HepG2 (cell line): Measurements from ENCODE around the gene CERT1.

Source experiments
- ATF2 ChIP-seq: sonication (generic); formaldehyde crosslinking; IDR thresholded peaks from 2 replicates; pipeline ENCODE4 v1.4.0; 2020; ENCODE audit warnings: missing genetic modification reagents
- CREB1 ChIP-seq, 2 experiments: fragments of 450-650 bp in 1 of 2; IDR thresholded peaks; 2 replicates each; pipeline ENCODE4 v1.6.1; 2016 to 2017; ENCODE audit warnings: control low read depth in 1 of 2, mild to moderate bottlenecking in 1 of 2, missing compliant biosample characterization in 1 of 2, missing genetic modification characterization in 1 of 2
- EZH2 ChIP-seq: conservative IDR thresholded peaks from 2 replicates; pipeline ENCODE4 v1.6.1; 2012; ENCODE audit warnings: mild to moderate bottlenecking, low read depth, low read length, moderate library complexity
- FLYWCH1 ChIP-seq: sonication (generic); formaldehyde crosslinking; IDR thresholded peaks from 2 replicates; pipeline ENCODE4 v1.8.1; 2023; ENCODE audit warnings: mild to moderate bottlenecking, missing genetic modification reagents
- HNF4A ChIP-seq: sonication (generic); formaldehyde crosslinking; IDR thresholded peaks from 2 replicates; pipeline ENCODE4 v1.4.0; 2020; ENCODE audit warnings: missing genetic modification reagents
- RFX5 ChIP-seq: IDR thresholded peaks from 2 replicates; pipeline ENCODE4 v1.6.1; 2011; ENCODE audit warnings: low read depth, low read length, improper control_type of control experiment
- TCF12 ChIP-seq, 2 experiments: fragments of 450-650 bp in 1 of 2; sonication (generic) in 1 of 2; formaldehyde crosslinking in 1 of 2; IDR thresholded peaks; 2 replicates each; pipeline versions ENCODE4 v1.6.1 to v1.8.0; 2017 to 2022; ENCODE audit warnings: antibody characterized with exemption in 1 of 2, mild to moderate bottlenecking in 1 of 2, missing genetic modification reagents in 1 of 2, moderate library complexity in 1 of 2
- TCF7 ChIP-seq: sonication (generic); IDR thresholded peaks from 2 replicates; pipeline ENCODE4 v1.6.1; 2016; ENCODE audit warnings: antibody characterized with exemption, low read depth
- ZNF687 ChIP-seq: sonication (generic); formaldehyde crosslinking; IDR thresholded peaks from 2 replicates; pipeline ENCODE4 v1.5.1; 2020; ENCODE audit warnings: mild to moderate bottlenecking, missing genetic modification reagents, moderate library complexity
- ZNF749 ChIP-seq: sonication (generic); formaldehyde crosslinking; IDR thresholded peaks from 2 replicates; pipeline ENCODE4 v1.8.0; 2022; ENCODE audit warnings: mild to moderate bottlenecking, missing genetic modification reagents, moderate library complexity, borderline replicate concordance
- TF ChIP-seq, protein P1 (sequence below): sonication (generic); formaldehyde crosslinking; IDR thresholded peaks from 2 replicates; pipeline ENCODE4 v1.5.0; 2020; ENCODE audit warnings: mild to moderate bottlenecking, missing genetic modification reagents, moderate library complexity

GRCh38 chr5:75380099-75380498 is 131.3 kb downstream of the CERT1 start:
- TF ChIP-seq ZNF749 (CRISPR knock-in tag) (no peak), HNF4A (CRISPR knock-in tag) (no peak), CREB1 (IDR thresholded peaks at IDR 0.05) (no peak), CREB1 (CRISPR knock-in tag; IDR thresholded peaks at IDR 0.05) (no peak), TCF7 (no peak), FLYWCH1 (CRISPR knock-in tag) (no peak), ZNF687 (no peak), TCF12 (IDR thresholded peaks at IDR 0.05) (no peak), TCF12 (CRISPR knock-in tag; IDR thresholded peaks at IDR 0.05) (no peak), EZH2 (no peak), RFX5 (no peak), ATF2 (no peak)
- TF ChIP-seq, protein P1, sequence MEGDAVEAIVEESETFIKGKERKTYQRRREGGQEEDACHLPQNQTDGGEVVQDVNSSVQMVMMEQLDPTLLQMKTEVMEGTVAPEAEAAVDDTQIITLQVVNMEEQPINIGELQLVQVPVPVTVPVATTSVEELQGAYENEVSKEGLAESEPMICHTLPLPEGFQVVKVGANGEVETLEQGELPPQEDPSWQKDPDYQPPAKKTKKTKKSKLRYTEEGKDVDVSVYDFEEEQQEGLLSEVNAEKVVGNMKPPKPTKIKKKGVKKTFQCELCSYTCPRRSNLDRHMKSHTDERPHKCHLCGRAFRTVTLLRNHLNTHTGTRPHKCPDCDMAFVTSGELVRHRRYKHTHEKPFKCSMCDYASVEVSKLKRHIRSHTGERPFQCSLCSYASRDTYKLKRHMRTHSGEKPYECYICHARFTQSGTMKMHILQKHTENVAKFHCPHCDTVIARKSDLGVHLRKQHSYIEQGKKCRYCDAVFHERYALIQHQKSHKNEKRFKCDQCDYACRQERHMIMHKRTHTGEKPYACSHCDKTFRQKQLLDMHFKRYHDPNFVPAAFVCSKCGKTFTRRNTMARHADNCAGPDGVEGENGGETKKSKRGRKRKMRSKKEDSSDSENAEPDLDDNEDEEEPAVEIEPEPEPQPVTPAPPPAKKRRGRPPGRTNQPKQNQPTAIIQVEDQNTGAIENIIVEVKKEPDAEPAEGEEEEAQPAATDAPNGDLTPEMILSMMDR (CRISPR knock-in tag): no peak
